HCT116 (cell line): ENCODE results near the gene IL19. TPM values are rescaled to one million over a fixed set of nuclear protein-coding genes. Genes with fewer than 3 reads are reported as not detected.

Source experiments
- ATAC-seq: fragments of 200-7000 bp; cut with Tn5 transposase; 2 replicates; pipeline ENCODE4 v1.9.1; 2020; ENCODE audit warnings: mild to moderate bottlenecking, moderate library complexity
- BruUV-seq: library from RNA; stranded (reverse); fragments of 400-500 nt; replicated peaks from 2 replicates; lab custom pipeline; 2021; lab: Mats Ljungman, UMichigan
- CTCF ChIA-PET: fragments of 300-600 bp; sonication (Branson Sonifier 250); formaldehyde crosslinking; loops from one replicate; lab custom pipeline; 2021; ENCODE audit warnings: antibody characterized with exemption; lab: Charles Lee
- POLR2A ChIA-PET: fragments of 300-600, 350-600 bp; sonication (Branson Sonifier 250); formaldehyde crosslinking; loops from one replicate; lab custom pipeline; 2021; ENCODE audit warnings: antibody characterized with exemption; lab: Charles Lee
- RAD21 ChIA-PET, 2 experiments: fragments of 300-600 bp; sonication (Branson Sonifier 250); formaldehyde crosslinking; loops; one replicate each; lab custom pipeline; 2023; ENCODE audit warnings: low total read pairs in 2 of 2; ENCODE audit not compliant: uncharacterized antibody in 2 of 2, unreplicated experiment in 2 of 2, low non-redundant PET in 1 of 2; lab: Charles Lee
- DNase-seq: peaks from one replicate; pipeline ENCODE4 v3.0.0-alpha.2; 2010; ENCODE audit warnings: low read depth, low spot score
- H2AFZ ChIP-seq: fragments of 200-600 bp; shearing (Covaris generic), sonication (generic); 2 replicates; pipeline ENCODE4 v1.6.1; 2017; ENCODE audit warnings: low read depth, mixed run types, mixed read lengths, antibody characterized with exemption, low read length; ENCODE audit not compliant: poor library complexity, severe bottlenecking
- H3K27ac ChIP-seq: 2 replicates; pipeline ENCODE4 v1.5.1; 2012; ENCODE audit warnings: low read depth, low read length
- H3K27me3 ChIP-seq: fragments of 200-600 bp; sonication (generic); 2 replicates; pipeline ENCODE4 v1.6.1; 2016; ENCODE audit warnings: mixed run types, low read length, mixed read lengths; ENCODE audit not compliant: insufficient read depth
- H3K36me3 ChIP-seq, 2 experiments: fragments of 200-500 bp in 1 of 2; fragments of 200-600 bp in 1 of 2; sonication (Bioruptor generic) in 1 of 2; sonication (generic) in 1 of 2; 2 replicates each; pipeline versions ENCODE4 v1.5.1 to v1.6.1; 2014 to 2016; ENCODE audit warnings: low read length in 2 of 2, inconsistent platforms in 1 of 2, mixed read lengths in 1 of 2, mixed run types in 1 of 2; ENCODE audit not compliant: insufficient read depth in 2 of 2, control insufficient read depth in 1 of 2
- H3K4me1 ChIP-seq, 2 experiments: fragments of 200-600 bp in 1 of 2; sonication (generic) in 1 of 2; 2 replicates each; pipeline versions ENCODE4 v1.5.1 to v1.6.1; 2012 to 2017; ENCODE audit warnings: low read length in 2 of 2, inconsistent platforms in 1 of 2, mild to moderate bottlenecking in 1 of 2, mixed read lengths in 1 of 2, mixed run types in 1 of 2, moderate library complexity in 1 of 2; ENCODE audit not compliant: insufficient read depth in 2 of 2, control insufficient read depth in 1 of 2
- H3K4me2 ChIP-seq: fragments of 200-600 bp; sonication (generic); 2 replicates; pipeline ENCODE4 v1.6.1; 2017; ENCODE audit warnings: mixed run types, low read length, mixed read lengths
- H3K4me3 ChIP-seq, 2 experiments: fragments of 200-600 bp in 1 of 2; sonication (generic) in 1 of 2; replicated peaks in 1 of 2; 2 replicates each; pipeline ENCODE4 v1.5.1; 2011 to 2016; ENCODE audit warnings: low read length in 2 of 2, control low read depth in 1 of 2, low read depth in 1 of 2, mild to moderate bottlenecking in 1 of 2, mixed read lengths in 1 of 2, mixed run types in 1 of 2
- H3K79me2 ChIP-seq: fragments of 200-600 bp; sonication (generic); 2 replicates; pipeline ENCODE4 v1.6.1; 2017; ENCODE audit warnings: mild to moderate bottlenecking, mixed run types, low read length, moderate library complexity, mixed read lengths; ENCODE audit not compliant: insufficient read depth
- H3K9ac ChIP-seq: fragments of 200-600 bp; sonication (generic); 2 replicates; pipeline ENCODE4 v1.6.1; 2016; ENCODE audit warnings: low read length, mixed read lengths
- H3K9me2 ChIP-seq: fragments of 200-600 bp; sonication (generic), shearing (Covaris generic); 2 replicates; pipeline ENCODE4 v1.6.1; 2017; ENCODE audit warnings: mixed run types, mild to moderate bottlenecking, moderate library complexity; ENCODE audit not compliant: insufficient read depth
- H3K9me3 ChIP-seq, 2 experiments: fragments of 200-500 bp in 1 of 2; fragments of 200-600 bp in 1 of 2; sonication (Bioruptor generic) in 1 of 2; sonication (generic) in 1 of 2; 2 replicates each; pipeline ENCODE4 v1.6.1; 2014 to 2017; ENCODE audit warnings: low read length in 2 of 2, mixed read lengths in 2 of 2, inconsistent platforms in 1 of 2, low read depth in 1 of 2, mild to moderate bottlenecking in 1 of 2, mixed run types in 1 of 2, moderate library complexity in 1 of 2; ENCODE audit not compliant: control insufficient read depth in 1 of 2, insufficient read depth in 1 of 2
- H4K20me1 ChIP-seq: fragments of 200-600 bp; sonication (generic), shearing (Covaris generic); 2 replicates; pipeline ENCODE4 v1.6.1; 2017; ENCODE audit warnings: mixed run types, mild to moderate bottlenecking, moderate library complexity; ENCODE audit not compliant: insufficient read depth
- CEBPB ChIP-seq: IDR thresholded peaks from 2 replicates; pipeline ENCODE4 v1.6.1; 2012; ENCODE audit warnings: low read depth
- ELF1 ChIP-seq: IDR thresholded peaks from 2 replicates; pipeline ENCODE4 v1.6.1; 2012; ENCODE audit warnings: low read depth, borderline replicate concordance
- EZH2 ChIP-seq: fragments of 200-600 bp; sonication (generic); IDR thresholded peaks from 2 replicates; pipeline ENCODE4 v1.6.1; 2017; ENCODE audit warnings: antibody characterized with exemption, mixed run types
- EZH2phosphoT487 ChIP-seq: fragments of 200-600 bp; IDR thresholded peaks from 2 replicates; pipeline ENCODE4 v1.6.1; 2018; ENCODE audit warnings: antibody characterized with exemption, borderline replicate concordance
- FOSL1 ChIP-seq: IDR thresholded peaks from 2 replicates; pipeline ENCODE4 v1.6.1; 2012; ENCODE audit warnings: low read depth
- POLR2A ChIP-seq: IDR thresholded peaks from 2 replicates; pipeline ENCODE4 v1.7.0; 2011; ENCODE audit warnings: borderline replicate concordance; ENCODE audit not compliant: insufficient read depth, insufficient read length; ENCODE audit errors: extremely low read depth
- POLR2AphosphoS5 ChIP-seq: IDR thresholded peaks from 2 replicates; pipeline ENCODE4 v1.6.1; 2011; ENCODE audit warnings: mild to moderate bottlenecking, low read depth, low read length, moderate library complexity
- RAD21 ChIP-seq: IDR thresholded peaks from 2 replicates; pipeline ENCODE4 v1.6.1; 2012; ENCODE audit warnings: low read depth, mild to moderate bottlenecking
- SIN3A ChIP-seq: IDR thresholded peaks from 2 replicates; pipeline ENCODE4 v1.6.1; 2012; ENCODE audit warnings: low read depth
- SP1 ChIP-seq: IDR thresholded peaks from 2 replicates; pipeline ENCODE4 v1.6.1; 2012; ENCODE audit warnings: low read depth
- TCF7L2 ChIP-seq: IDR thresholded peaks from 2 replicates; pipeline ENCODE4 v1.7.0; 2011; ENCODE audit warnings: borderline replicate concordance, inconsistent platforms; ENCODE audit not compliant: insufficient read depth, insufficient read length; ENCODE audit errors: extremely low read depth
- ZNF274 ChIP-seq: fragments of 200-500 bp; sonication (Bioruptor generic); IDR thresholded peaks from 2 replicates; pipeline ENCODE4 v1.6.1; 2014; ENCODE audit warnings: mild to moderate bottlenecking, low read depth, low read length, inconsistent platforms
- intact Hi-C: fragments of 100-400 bp; cut with micrococcal nuclease; formaldehyde crosslinking; loops from 2 replicates; pipeline ENCODE4 v1.10.0; 2022
- total RNA-seq: library from RNA; stranded (reverse); gene quantifications from one replicate; pipeline ENCODE4 v1.2.1, GENCODE V29; 2021; ENCODE audit not compliant: unreplicated experiment
- TF ChIP-seq, protein P1 (sequence below): IDR thresholded peaks from 2 replicates; pipeline ENCODE4 v1.6.1; 2011; ENCODE audit warnings: mild to moderate bottlenecking, low read length, moderate library complexity; ENCODE audit not compliant: insufficient replicate concordance; ENCODE audit errors: extremely low read depth
- TF ChIP-seq, protein P2 (sequence below): IDR thresholded peaks from 2 replicates; pipeline ENCODE4 v1.6.1; 2012; ENCODE audit warnings: low read depth
- TF ChIP-seq, protein P3 (sequence below): IDR thresholded peaks from 2 replicates; pipeline ENCODE4 v1.6.1; 2012

IL19 gene
- total RNA-seq, 1 experiment from 2014 or later, result not detected

DNA sequence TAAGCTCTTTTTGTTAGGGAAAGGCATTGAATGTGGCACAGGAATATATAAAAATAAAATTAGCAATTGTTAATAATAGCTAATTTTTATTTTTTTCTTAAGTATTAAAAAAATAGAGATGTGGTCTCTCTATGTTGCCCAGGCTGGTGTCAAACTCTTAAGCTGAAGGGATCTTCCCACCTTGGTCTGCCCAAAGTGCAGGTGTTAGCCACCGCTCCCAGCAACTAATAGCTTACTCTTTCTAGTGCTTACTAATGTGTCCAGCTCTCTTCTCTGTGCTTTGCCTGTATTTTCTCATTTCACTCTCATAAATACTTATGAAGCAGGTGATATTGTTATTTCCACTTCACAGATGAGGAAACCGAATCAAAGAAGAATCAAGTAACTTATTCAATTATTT is 113.3 kb downstream of the IL19 start:
- Histone ChIP-seq H3K36me3 (no peaks in the 10 kb centered on the region), H2AFZ (no peak overlapping the region), H3K4me1 (no peaks in the 10 kb centered on the region), H3K4me2 (no peak overlapping the region), H3K79me2 (no peaks in the 10 kb centered on the region), H3K27ac (no peak overlapping the region), H3K27me3 (no peaks in the 10 kb centered on the region), H4K20me1 (no peaks in the 10 kb centered on the region), H3K9ac (no peak overlapping the region), H3K9me2 (no peaks in the 10 kb centered on the region), H3K4me3 (no peak overlapping the region), H3K9me3 (no peaks in the 10 kb centered on the region; a peak in 1 of 4 replicates)
- RAD21 ChIA-PET, result no interaction called here
- POLR2A ChIA-PET, result no interaction called here
- DNase-seq, result no peak
- ATAC-seq, result no peak
- no peak for TF ChIP-seq RAD21
- TF ChIP-seq, protein P1, sequence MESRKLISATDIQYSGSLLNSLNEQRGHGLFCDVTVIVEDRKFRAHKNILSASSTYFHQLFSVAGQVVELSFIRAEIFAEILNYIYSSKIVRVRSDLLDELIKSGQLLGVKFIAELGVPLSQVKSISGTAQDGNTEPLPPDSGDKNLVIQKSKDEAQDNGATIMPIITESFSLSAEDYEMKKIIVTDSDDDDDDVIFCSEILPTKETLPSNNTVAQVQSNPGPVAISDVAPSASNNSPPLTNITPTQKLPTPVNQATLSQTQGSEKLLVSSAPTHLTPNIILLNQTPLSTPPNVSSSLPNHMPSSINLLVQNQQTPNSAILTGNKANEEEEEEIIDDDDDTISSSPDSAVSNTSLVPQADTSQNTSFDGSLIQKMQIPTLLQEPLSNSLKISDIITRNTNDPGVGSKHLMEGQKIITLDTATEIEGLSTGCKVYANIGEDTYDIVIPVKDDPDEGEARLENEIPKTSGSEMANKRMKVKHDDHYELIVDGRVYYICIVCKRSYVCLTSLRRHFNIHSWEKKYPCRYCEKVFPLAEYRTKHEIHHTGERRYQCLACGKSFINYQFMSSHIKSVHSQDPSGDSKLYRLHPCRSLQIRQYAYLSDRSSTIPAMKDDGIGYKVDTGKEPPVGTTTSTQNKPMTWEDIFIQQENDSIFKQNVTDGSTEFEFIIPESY, result no peak
- TF ChIP-seq TCF7L2, result no peak
- no peak for TF ChIP-seq FOSL1
- intact Hi-C loops, result no loop called here
- no TSS peak for BruUV-seq
- CTCF ChIA-PET, result interaction anchor here (0.7 to 1.9 kb wide), 3 partner anchors 11 to 28 kb away, joined by 3 to 6 read pairs (median 3); no protein-coding TSS in a partner anchor

DNA sequence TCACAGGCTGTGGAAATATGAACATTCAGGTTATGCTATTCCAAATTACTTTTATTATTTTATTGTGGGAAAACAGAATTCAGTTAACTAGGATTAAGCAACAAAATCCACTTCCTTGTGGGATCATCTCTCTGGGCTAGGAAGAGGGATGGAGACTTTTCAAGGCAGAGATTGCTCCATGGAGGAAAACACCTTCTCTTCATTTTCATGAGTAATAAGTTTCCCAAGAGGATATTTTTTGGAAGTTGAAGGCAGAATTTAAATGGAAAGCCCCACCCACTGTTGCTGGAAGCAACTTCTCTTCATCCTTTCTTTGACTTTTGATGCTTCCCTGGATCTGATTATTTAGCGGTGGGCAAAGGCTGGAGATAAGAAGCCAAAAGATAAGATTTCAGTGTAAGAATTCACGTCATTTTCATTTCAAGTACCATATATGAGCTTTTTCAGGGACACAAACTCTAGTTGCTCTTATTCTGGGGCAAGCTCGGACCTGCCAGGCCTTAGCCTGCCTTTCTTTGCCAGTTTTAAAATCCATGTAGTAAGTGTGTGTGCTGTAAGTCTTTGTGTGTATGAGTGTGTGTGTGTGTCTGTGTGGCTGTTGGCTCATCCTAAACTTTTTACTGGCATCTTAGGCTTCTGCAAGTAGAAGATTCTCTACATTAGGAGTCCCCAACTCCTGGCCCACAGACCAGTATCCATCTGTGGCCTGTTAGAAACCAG is 114.9 kb downstream of the IL19 start:
- Histone ChIP-seq H3K36me3 (no peaks in the 10 kb centered on the region), H3K27ac (no peak overlapping the region), H3K9me2 (no peaks in the 10 kb centered on the region), H3K9me3 (no peaks in the 10 kb centered on the region), H2AFZ (no peak overlapping the region), H3K27me3 (no peaks in the 10 kb centered on the region), H3K79me2 (no peaks in the 10 kb centered on the region), H3K9ac (no peak overlapping the region), H3K4me1 (no peaks in the 10 kb centered on the region), H4K20me1 (no peaks in the 10 kb centered on the region), H3K4me2 (no peak overlapping the region), H3K4me3 (no peak overlapping the region)
- CTCF ChIA-PET, result no interaction called here
- RAD21 ChIA-PET, result no interaction called here
- intact Hi-C loops, result no loop called here
- POLR2A ChIA-PET, result no interaction called here
- ATAC-seq (no peak), DNase-seq (no peak)
- no TSS peak for BruUV-seq
- TF ChIP-seq EZH2phosphoT487, result no peak
- TF ChIP-seq POLR2A, result no peak
- TF ChIP-seq FOSL1, result no peak
- TF ChIP-seq, protein P2, sequence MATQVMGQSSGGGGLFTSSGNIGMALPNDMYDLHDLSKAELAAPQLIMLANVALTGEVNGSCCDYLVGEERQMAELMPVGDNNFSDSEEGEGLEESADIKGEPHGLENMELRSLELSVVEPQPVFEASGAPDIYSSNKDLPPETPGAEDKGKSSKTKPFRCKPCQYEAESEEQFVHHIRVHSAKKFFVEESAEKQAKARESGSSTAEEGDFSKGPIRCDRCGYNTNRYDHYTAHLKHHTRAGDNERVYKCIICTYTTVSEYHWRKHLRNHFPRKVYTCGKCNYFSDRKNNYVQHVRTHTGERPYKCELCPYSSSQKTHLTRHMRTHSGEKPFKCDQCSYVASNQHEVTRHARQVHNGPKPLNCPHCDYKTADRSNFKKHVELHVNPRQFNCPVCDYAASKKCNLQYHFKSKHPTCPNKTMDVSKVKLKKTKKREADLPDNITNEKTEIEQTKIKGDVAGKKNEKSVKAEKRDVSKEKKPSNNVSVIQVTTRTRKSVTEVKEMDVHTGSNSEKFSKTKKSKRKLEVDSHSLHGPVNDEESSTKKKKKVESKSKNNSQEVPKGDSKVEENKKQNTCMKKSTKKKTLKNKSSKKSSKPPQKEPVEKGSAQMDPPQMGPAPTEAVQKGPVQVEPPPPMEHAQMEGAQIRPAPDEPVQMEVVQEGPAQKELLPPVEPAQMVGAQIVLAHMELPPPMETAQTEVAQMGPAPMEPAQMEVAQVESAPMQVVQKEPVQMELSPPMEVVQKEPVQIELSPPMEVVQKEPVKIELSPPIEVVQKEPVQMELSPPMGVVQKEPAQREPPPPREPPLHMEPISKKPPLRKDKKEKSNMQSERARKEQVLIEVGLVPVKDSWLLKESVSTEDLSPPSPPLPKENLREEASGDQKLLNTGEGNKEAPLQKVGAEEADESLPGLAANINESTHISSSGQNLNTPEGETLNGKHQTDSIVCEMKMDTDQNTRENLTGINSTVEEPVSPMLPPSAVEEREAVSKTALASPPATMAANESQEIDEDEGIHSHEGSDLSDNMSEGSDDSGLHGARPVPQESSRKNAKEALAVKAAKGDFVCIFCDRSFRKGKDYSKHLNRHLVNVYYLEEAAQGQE, result no peak
- no peak for TF ChIP-seq EZH2
- no peak for TF ChIP-seq ZNF274
- no peak for TF ChIP-seq SP1
- no peak for TF ChIP-seq POLR2AphosphoS5
- TF ChIP-seq CEBPB, result no peak
- TF ChIP-seq, protein P3, sequence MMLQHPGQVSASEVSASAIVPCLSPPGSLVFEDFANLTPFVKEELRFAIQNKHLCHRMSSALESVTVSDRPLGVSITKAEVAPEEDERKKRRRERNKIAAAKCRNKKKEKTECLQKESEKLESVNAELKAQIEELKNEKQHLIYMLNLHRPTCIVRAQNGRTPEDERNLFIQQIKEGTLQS, result no peak
- no peak for TF ChIP-seq TCF7L2
- TF ChIP-seq SIN3A, result no peak
- TF ChIP-seq ELF1, result no peak
